NOMO-1 treated with DMSO at 0.1 percent for 48 hours (cell line): ENCODE results near the gene IQSEC2.

Experiments
- DNase-seq: peaks from one replicate; lab custom pipeline; 2025; ENCODE audit not compliant: unreplicated experiment; lab: John Stamatoyannopoulos, UW

IQSEC2 gene

DNA sequence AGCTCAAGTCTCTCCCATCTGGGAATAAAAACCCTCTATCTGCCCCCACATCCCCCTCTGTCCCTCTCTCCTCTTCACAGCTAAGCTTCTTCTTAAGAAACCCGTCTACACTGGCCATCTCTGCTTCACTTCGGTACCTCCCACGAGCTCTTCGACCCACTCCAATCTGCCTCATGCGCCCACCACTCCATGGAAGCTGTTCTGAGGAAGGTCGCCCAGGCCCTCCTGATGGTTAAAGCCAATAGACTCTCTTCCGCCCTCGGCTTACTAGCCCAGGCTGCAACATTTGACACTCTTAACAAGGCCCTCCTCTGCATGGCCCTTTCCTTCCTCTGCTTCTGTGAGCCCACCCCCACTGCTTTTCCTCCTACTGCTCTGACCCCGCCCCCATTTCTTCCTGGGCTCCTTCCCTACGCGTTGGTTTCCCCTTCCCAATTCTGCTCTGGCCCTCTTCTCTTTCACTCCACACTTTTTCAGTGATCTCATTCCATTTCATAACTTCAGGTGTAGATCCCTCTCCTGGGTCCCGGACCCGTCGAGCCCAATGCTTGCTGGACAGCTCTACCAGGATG is 11.8 kb downstream of the IQSEC2 start:
- no peak for DNase-seq

DNA sequence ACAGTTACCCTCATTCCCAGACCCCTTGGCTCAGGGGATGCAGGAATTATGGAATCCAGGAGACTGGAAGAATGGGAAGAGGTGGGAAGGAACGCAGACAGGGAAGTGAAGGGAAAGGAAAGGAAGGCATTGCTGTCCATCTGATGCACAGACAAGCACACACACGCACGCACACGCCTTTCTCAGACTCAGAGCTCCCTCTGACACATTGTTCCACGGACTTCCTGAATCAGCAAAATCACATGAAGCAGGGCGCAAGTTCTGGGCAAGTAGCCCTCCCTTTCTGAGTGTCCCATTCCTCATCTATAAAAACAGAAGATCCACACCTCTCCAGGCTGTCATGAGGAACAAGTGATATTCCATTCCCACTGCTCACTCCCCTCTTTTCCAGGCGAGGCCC is 13.2 kb downstream of the IQSEC2 start:
- no peak for DNase-seq

DNA sequence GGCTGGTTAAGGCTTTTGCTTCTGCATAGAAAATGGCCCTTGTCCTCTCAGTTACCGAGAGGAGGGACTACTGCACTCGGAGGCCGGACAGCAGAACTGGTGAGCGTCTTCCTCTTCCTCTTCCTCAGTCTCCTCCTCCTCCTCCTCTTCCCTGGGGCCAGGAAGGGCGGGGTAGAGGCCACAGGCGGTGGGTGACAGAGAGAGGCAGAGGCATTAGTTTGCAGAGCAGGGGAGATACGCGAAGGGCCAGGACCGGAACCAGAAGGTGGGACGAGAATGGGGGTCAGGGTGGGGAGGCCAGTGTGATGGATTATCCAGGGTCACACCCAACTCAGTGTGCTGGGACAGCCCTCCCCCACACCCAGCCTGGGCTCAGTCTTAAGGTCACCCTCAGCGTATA is 14.5 kb downstream of the IQSEC2 start:
- peak; percentile 37 for DNase-seq

DNA sequence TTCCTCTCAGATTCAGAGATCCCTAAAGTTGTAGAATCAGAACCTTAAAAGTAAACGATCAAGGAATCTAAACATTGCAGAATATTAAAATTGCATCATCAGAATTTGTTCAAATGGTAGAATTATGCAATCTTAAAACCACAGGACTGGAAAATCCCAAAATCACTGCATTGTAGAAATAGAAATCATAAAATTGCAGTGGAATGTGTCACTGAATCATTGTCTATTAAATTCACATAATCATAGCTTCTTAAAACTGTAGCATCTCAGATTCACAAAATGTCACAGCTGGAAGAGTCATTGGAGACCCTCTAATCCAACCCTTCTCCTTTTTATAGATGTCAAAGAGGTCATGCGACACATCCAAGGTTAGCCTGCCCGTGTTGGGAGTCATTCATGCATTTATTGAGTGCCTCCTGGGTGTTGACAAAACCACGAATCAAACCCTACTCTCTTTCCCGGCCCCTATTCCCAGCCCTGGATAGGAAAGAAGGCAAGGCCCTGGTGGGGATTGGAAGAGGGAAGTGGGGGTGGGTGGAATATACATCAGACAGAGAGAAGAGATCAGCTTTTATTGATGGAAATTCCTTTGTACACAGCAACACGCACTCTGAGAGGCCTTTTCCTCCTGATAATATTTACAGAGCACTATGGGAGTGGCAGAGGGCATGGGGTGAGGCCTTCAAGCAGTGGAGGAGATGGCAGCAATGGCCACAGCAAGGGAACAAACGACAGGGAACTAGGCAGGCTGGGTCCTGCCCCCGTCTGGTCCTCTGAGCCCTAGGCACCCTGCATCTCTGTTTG is 15.4 kb downstream of the IQSEC2 start:
- no peak for DNase-seq

DNA sequence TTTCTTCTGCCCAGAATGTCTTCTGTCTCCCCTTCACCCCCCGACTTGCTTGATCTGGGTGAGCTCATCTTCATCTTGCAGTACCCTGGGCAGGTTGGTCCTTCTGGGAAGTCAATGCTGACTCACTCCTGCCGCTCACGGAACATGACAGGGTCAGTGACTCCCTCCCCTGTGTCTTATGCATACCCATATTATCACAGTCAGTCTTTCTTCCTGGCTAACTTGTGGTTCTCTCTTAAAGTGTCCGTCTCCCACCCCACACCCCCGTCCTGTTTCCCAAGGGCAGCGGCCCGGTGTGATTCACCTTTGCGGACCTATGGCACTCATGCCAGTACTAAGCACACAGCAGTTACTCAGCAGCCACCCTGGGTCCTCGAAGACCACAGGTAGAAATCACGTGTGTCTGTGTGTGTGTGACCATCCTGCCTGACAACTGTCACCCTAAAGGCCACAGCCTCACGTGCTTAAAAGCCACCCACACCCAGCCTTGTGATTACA is 17.7 kb downstream of the IQSEC2 start:
- DNase-seq: peak; percentile 21

DNA sequence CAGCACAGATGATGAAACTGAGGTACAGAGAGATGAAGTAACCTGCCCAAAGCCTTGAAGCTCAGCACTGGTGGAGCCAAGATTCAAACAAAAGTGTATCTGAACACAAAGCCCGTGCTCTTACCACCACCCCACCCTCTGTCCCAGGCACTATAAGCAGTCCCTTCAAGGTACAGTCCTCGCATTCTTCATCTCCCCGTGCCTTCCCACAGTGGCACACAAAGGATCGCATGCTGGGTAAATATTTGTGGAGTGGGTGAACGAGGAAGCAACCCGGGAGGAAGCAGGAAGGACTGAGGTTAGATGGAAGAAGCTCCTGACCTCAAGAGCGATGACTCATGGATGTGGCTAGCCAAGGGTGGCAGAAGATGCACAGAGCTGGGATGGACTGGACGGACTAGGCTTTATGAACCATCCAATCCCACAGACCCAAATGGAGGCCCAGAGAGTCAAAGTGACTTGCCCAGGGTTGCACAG is 18.4 kb downstream of the IQSEC2 start:
- DNase-seq: peak; percentile 73

DNA sequence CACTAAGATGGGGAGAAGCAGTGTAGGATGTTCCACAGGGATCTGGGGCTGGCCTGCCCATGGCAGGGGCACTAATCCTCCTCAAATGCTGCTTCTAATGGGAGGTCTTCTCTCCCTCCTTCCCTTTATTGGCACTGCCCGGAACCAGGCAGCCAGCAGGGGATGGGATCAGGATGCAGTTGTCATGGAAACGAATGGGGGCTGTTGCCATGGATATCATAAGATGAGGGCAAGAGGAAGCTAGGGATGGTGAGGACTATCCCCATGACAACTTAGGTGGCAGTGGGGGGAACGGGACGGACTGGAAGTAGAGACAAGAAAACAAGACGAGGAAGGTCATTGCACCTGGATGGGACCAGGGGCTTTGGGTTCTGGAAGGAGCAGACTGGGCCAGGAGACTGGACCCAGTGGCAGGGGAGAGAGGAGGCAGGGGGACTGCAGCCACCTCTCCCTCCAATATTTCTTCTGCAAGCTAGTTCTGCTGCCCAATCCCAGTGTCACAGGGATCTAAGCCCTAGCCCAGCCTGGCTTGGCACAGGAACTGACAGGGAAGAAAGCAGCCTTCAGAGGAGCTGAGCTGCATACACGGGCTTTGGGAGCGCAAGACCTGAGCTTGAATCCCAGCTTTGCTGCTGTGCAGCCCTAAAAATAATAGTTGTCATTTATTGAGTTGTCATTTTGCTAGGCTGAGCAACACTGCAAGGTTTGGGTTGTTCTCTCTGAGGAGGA is 19.0 kb downstream of the IQSEC2 start:
- DNase-seq: no peak

DNA sequence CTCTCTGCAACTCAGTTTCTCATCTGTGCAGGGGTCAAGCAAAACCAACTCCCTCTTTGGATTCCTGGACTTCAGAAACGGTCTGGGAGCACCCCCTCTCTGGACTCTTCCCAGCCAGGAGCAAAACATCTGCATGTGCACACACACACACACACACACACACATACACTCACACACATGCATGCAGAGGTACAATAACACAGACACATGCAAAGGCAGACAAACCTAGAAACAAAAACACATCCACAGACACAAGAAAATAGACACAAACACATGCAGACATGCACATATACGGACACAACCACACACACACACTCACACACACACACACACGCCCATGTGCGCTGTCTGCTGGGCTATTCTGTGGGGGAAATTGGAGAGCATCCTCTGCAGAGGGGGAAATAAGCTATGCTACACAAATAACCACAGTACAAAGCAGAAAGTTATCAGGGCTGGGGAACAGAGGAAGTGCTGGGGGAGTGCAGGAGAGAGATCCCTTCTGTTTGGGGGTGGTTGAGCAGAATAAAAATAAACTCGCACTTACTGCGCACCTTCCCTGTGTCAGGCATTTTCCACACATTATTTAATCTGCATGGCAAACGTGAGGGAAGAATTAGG is 19.9 kb downstream of the IQSEC2 start:
- DNase-seq: no peak

DNA sequence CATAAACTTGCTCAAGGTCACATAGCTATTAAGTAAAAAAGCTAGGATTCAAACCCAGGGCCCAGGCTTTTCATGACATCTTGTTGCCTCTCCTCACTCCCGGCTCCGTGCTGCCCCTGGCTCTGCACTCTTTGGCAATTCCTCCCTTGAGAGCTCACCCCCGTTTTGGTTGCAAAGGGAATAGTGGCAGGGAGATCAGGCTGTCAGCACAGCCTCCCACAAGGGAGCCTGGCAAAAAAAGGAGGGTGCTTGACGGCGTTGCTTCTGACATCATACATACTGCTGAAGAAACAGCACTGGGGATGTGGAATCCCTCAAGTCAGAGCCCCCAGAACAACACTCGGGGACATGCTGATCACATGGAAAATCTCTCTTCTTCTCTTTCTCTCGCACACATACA is 20.5 kb downstream of the IQSEC2 start:
- no peak for DNase-seq

DNA sequence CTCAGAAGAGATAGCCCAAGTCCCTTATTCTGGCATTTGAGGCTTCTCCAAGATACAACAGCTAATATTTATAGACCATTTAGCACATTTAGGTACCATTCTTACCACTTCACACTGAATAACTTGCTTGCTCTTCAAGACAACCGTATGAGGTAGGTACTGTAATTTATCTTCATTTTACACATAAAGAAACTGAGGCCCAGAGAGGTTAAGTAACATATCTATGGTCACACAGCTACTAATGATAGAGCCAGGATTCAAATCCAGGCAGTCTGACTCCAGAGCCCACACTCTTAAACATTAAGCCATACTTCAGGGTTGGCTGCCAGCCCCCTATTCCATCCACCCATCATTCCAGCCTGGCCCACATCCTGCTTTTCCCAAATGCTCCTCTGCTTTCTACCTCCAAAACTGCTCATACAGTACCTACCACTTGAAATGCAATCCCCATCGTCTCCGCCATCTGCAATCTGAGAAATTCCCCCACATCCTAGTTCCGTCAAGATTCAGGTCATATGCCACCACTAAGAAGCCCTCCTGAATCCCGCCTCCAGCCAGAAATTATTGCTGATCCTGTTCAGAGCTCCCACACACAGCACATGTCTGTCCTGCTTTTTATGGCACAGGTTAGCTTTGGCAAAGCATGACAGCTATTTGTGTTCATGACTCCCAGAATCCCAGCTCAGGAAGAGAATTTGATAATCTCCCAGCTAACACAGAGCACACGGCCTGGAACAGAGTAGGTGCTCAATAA is 23.5 kb downstream of the IQSEC2 start:
- no peak for DNase-seq

DNA sequence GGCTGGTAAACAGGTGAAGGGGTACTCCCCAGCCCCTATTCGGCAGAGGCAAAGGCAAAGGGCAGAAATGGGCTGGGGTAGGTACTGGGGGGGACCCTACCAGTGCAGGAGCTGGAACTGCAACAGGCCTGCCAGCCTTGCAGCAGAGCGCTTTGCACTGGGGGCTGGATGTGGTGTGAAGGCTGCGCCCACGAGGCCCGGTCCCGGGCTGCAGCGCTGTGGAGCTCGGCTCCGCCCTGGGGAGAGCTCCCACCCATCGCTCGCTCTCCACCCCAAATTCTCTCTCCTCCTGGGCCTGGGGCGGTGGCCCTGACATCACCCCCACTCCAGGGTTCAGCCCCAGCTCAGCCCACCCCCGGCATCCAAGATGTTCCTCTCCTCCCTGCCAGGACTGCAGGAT is 24.2 kb downstream of the IQSEC2 start:
- no peak for DNase-seq

DNA sequence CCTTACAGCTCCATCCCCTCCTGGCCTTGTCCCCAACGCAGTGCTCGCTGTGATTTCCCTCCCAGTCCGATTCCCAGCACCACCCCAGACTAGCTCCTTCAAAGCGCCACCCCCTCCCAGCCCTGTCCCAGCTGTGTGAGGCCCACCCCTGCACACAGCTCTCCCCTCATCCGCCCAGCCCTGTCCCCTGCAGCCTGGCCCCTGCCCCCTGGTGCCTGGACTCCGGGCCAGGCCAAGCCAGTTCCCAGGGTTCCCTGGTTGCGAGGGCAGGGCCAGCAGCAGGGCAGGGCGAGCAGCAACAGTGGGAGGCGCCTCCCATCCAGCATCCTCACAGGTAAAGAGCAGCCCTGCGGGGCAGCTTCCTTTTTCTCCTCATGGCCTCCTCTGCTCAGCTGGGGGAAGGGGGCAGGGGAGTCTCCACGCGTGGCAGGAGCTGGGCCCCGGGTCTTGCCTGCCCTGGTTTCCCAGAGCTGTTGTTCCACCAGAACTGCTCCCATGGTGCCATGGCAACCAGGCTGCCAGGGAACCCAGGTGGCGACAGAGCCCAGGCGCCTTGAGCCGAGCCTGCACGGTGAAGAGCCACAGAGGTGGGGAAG is 24.8 kb downstream of the IQSEC2 start:
- DNase-seq: no peak

DNA sequence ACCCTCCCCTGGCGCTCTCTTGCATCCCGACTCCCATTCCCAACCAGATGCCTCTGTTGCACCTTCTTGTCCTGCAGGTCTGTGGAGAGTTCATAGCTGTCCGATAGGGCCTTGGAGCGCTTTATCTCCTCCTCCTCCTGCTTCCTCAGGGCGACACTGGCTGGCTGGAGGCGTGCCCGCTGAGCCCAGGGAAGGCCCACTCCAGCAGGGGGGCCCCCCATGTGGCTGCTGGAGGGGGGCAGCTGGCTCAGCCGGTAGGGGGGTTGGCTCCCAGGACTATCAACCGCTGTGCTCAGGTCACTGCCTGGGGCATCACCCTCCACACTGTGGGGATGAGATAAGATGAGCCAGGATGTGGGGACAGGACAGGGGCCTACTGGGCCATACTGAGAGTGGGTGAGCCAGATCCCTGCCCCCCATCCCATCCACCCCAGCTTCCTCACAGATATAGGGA is 25.6 kb downstream of the IQSEC2 start:
- DNase-seq: no peak

DNA sequence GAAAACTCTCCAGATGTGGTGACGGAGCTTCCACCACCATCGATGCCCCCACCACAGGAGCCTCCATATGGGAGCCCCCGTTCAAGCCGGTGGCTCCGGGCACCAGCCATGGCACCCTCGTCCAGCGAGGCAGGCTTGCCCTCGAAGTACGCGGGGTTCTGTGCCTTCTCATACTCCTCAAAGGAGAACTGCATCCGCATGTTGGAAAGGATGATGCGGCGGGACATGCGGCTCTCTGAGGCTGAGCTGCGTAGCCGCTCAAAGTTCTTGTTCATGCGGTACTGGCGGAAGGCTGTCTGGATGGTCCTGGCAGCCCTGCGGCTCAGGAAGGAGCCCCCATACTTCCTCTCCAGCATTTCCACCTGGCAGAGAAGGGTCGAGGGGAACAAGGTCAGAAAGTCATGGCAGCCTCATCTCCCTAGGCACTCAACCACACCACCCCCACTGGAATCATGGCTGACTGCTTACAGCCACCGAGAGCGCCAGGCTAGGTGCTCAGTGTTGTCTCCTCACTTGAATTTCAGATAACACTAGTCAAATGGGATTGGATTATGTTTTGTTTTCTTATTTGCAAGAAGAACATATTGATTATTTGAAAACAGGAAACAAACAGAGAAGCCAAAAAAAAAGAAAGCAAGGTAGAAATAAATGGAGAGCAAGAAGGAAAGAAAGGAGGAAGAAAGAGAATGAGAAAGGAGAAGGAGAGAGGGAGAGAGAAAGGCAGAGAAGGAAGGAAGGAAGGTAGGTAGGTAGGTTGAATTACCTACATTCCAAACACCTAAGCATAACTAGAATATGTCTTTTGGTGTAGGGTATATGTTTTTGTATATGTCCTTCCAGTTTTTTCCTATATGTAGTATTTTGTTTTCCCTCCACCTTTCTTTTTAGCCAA is 26.6 kb downstream of the IQSEC2 start:
- DNase-seq: no peak

DNA sequence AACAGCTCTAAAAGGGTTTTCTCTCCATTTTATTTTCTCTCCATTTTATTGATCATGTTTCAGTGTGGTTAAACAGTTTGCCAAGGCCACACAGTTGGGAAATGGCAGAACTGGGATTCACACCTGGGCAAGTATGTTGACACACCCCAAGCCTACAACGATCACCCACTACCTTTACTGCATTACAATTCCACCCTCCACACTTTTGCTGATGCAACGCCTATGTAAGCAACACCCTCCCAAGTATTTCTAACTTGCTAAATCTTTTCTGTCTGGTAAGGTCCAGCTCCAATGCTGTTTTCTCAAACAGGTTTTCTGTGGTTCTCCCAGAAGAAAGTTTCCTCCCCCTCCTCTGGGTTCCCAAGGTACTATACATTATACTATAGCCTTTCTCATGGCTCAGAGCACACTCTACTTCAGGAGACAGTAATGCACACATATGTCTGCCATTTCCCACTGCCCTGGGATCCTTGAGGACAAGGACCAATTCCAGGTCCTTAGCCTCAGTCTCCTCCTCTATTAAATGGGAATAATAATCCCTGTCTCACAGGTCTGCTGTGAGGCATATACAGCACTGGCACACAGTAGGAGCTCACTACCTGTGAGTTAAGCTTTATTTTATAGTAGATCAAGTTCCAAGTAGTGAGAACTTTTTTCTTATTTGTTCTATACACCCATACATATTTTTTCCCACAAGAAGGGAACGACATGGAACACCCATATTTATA is 27.9 kb downstream of the IQSEC2 start:
- DNase-seq: no peak

DNA sequence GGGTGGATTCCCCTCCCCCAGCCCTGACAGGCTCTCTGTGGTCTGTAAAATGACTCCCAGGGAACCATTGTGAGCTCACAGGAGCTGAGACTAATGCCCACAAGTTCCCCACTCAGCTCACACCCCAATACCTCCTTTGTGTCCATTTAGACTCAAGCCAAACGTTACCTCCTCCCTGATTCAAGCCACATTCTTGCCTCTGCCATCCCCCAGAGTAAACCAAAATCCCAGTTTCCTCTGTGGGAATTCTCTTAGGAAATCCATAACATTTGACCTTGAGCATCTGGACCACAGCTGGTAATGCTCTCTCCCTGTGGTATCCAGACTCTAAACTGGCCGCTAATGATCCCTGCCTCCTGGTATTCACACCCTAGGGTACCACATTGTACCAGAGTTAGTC is 30.1 kb downstream of the IQSEC2 start:
- no peak for DNase-seq

DNA sequence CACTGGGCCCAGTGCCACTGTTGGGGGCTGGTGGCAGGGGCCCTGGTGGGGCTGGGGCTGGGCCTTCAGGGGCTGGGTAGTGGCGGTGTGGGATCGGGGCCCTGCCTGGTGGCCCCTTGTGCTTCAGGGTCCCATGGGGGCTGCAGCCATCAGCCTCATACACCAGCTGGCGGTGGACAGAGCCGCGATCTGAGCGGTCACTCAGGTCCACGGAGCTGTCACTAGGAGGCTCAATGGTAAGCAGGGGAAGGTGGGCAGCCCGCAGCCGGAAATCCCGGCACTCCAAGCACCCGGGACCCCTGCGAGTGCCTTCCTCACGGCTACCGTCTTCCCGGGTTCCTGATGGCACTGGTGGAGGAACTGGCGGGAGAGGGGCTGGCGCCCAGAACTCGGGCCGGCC is 30.8 kb downstream of the IQSEC2 start:
- no peak for DNase-seq

DNA sequence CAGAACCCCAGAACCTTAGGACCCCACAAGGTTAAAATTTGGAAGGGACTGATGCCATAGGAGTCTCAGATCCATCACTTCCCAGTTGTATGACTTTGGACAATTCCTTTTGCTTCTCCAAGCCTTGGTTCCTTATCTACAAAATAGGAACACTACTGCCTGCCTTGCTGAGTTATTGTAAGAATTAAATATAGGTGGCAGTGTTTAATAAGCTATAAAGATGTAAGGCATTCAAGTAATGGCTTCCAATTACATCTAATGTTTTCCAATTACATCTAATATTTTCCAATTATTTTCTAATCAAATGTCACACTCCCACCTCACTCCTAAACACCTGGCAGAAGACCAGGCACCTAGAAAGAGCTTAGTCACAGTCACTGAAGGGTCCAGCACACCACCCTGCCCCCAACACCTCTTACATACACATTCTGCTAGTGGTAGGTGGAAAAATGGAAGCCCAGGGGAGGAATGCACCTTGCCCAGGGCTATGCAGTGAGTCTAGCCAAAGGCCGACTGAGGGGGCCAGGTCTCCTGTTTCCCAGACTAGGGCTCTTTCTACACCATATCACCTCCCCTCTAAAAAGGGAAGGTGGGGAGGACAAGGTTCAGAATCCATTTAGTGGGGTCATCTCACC is 31.9 kb downstream of the IQSEC2 start:
- no peak for DNase-seq
